GM12873 (cell line): Measurements from ENCODE around the gene CAMK2B.

ENCODE experiments used
- CTCF ChIP-seq: IDR thresholded peaks from 2 replicates; pipeline ENCODE4 v1.5.1; 2012; ENCODE audit warnings: low read depth, mild to moderate bottlenecking, moderate library complexity, low read length, control low read depth; ENCODE audit not compliant: insufficient read depth; ENCODE audit errors: missing control alignments

The CAMK2B gene

GRCh38 chr7:44262031-44262430 is 63.4 kb downstream of the CAMK2B start:
- no peak for TF ChIP-seq CTCF

DNA sequence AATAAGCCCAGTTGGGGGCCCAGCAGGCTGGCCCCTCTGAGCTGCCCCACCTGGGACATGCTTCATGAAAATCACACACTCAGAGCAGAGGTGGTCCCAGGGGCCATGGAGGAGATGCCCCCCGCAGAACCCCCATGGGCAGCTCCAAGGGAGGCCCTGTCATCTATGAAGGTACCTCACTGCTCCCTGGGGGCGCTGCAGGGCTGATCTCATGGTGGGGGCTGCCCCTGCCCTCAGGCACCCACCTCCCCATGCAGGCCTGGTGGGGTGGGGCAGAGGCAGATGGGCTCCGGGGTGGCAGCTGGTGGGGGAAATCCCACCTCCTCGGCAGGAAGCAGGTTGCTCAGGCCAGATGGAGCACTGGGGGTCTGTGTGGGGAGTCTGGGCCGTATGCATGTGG is 64.2 kb downstream of the CAMK2B start:
- peak; percentile 24 for TF ChIP-seq CTCF

DNA sequence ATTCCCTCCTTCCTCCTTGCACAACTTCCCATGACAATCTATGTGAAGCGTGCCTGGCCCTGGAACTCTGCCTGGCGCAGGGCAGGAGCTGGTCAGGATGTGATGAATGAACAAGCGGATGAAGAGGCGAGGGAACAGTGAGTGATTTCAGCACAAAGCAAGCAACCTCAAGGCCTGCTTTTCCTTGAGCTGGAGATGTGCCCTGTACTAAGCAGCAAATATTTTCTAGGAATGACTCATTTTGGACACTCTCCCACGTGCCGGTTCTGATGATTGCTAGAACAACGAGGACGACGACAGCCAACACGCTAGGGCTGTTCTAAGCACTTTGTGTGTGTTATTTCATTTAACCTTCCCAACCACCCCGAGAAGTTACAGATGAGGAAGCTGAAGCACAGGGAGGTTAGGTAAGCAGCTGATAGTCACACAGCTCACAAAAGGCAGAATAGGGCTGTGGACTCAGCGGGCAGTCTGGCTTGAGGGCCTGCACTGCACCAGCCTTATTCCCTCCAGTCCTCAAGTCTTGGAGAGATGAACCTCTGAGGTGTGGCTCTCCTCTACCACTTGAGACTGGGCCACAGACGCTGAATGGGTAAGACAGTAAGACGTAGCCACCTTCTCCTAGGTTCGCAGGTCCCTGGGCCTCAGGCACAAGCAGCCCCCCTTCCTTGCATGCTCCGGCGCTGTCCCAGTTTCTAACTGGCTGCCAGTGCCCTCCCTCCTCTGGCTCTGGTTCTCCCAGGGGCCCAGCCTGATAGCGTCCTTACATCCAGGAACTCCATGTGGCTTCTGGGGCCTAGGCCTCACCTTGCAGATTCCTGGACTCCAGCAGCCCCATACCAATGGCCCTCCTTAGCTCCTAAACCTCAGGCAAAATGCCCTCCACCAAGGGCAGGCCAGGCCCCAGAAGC is 65.6 kb downstream of the CAMK2B start:
- no peak for TF ChIP-seq CTCF

DNA sequence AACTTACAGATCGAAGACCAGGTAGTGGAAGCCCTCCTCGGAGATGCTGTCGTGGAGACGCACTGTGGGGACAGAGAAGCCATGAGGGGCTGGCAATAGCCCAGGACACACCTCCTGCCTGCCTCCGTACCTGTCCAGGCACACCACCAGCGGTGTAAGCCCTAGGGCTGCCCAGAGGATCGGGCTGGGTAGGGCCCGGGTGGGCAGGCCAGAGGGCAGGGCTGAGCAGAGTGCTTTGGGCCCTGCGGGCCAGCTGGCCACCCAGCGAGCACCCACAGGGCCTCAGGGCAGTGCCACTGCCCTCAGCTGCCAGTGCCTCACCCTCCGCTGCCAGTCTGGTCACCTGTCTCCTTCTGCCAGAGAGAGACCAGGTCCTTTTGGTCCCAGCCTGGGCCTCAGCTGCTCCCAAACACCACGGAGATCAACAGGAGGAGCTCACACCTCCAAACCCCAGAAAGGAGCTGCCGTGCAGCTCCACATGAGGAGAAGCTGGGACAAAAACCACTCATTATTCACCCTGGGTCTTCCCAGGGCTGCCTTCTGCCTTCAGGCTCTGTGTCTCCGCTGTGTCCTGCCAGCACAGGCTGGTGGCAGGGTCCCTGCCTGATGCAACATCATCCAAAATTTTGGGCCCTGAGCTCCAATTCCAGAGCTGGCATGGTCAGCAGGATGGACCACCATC is 66.4 kb downstream of the CAMK2B start:
- no peak for TF ChIP-seq CTCF

DNA sequence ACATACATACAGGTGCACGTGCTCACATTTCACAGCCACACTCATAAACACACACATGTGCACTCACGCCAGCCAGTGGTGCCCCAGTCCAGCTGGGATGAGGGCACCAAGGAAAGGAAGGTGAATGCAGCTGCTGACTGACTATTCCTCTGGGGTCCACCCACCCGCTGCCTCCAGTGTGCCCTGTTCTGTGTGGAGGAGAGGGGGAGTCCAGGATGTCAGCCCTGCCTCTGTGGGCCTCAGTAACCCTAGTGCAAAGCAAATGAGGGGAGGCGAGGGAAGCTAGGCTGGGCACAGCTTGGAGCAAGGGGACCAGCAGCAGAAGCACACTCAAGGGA is 67.0 kb downstream of the CAMK2B start:
- TF ChIP-seq CTCF = no peak

- no peak for TF ChIP-seq CTCF
Observed at GRCh38 chr7:44257618-44258422, 67.6 kb downstream of the CAMK2B start.

DNA sequence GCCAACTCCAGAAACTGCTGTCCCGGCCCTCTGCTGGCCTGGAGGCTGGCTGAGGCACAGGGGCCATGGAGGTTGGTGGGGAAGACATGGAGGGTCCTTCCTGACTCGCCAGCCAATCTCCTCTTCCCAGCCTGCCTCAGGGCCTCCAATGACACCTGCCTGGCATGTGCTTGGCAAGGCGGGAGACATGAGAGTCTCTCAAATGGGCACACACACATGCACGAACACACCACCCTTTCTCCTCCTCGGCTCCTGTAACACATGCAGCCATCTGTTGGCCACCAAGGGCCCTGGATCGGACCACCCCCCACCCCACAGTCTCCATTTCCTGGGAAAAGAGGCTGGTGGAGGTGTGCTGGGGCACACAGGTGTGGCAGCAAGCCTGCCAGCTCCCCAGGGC is 68.2 kb downstream of the CAMK2B start:
- no peak for TF ChIP-seq CTCF
